SK-N-SH (cell line): Measurements from ENCODE around the gene CFAP91.

Experiments used
- CTCF ChIP-seq: fragments of 200-600 bp; sonication (generic); IDR thresholded peaks from 2 replicates; pipeline ENCODE4 v1.6.1; 2017; ENCODE audit warnings: antibody characterized with exemption, mild to moderate bottlenecking, moderate library complexity
- FOXM1 ChIP-seq: IDR thresholded peaks from 2 replicates; pipeline ENCODE4 v1.4.0; 2012; ENCODE audit warnings: low read depth, mild to moderate bottlenecking
- GABPA ChIP-seq: IDR thresholded peaks from 2 replicates; pipeline ENCODE4 v1.4.0; 2012; ENCODE audit warnings: low read depth, mild to moderate bottlenecking
- RCOR1 ChIP-seq: fragments of 150-350 bp; IDR thresholded peaks from 2 replicates; pipeline ENCODE4 v1.6.1; 2017; ENCODE audit warnings: antibody characterized with exemption, low read length
- RFX5 ChIP-seq: IDR thresholded peaks from 2 replicates; pipeline ENCODE4 v1.6.1; 2012; ENCODE audit warnings: mild to moderate bottlenecking, improper control_type of control experiment, low read length
- RXRA ChIP-seq: IDR thresholded peaks from 2 replicates; pipeline ENCODE4 v1.4.0; 2012; ENCODE audit warnings: low read depth, mild to moderate bottlenecking, borderline replicate concordance
- SIN3A ChIP-seq: IDR thresholded peaks from 2 replicates; pipeline ENCODE4 v1.6.1; 2012; ENCODE audit warnings: low read depth, mild to moderate bottlenecking, low read length, moderate library complexity, borderline replicate concordance
- TCF12 ChIP-seq: IDR thresholded peaks from 2 replicates; pipeline ENCODE4 v1.4.0; 2012
- TEAD4 ChIP-seq: IDR thresholded peaks from 2 replicates; pipeline ENCODE4 v1.4.0; 2012; ENCODE audit warnings: mild to moderate bottlenecking, borderline replicate concordance; ENCODE audit not compliant: insufficient read depth
- USF1 ChIP-seq: IDR thresholded peaks from 2 replicates; pipeline ENCODE4 v1.4.0; 2012; ENCODE audit warnings: low read depth, borderline replicate concordance
- ZBTB33 ChIP-seq: IDR thresholded peaks from 2 replicates; pipeline ENCODE4 v1.4.0; 2012; ENCODE audit warnings: low read depth, borderline replicate concordance

- TF ChIP-seq ZBTB33: no peak
- no peak for TF ChIP-seq FOXM1
- TF ChIP-seq CTCF: no peak
- TF ChIP-seq RCOR1: no peak
- TF ChIP-seq TCF12: no peak
- no peak for TF ChIP-seq USF1
- no peak for TF ChIP-seq RFX5
- TF ChIP-seq RXRA: no peak
- no peak for TF ChIP-seq SIN3A
- no peak for TF ChIP-seq TEAD4
- no peak for TF ChIP-seq GABPA
These were observed 25.2 kb upstream of the CFAP91 start for GRCh38 chr3:119677641-119677934.
